ENCODE results near the gene UBFD1. TPM values are rescaled to one million over a fixed set of nuclear protein-coding genes. Genes with fewer than 3 reads are reported as not detected.

The UBFD1 gene
- total and polyA plus RNA-seq, 2 of the 8 experiments (the other 6 are each of a cell fraction or from before 2014, with no cell fraction given), result 66.3 to 106 TPM

- no peak for TF ChIP-seq CHD7 (IDR thresholded peaks at IDR 0.05; ENCODE audit: insufficient replicate concordance, low read length)
- TF ChIP-seq SIX5 (IDR thresholded peaks at IDR 0.05; ENCODE audit: low read depth, low read length), result no peak
- TF ChIP-seq NANOG (IDR thresholded peaks at IDR 0.05; ENCODE audit: insufficient read depth, low read depth, low read length, poor library complexity, severe bottlenecking), result no peak
- TF ChIP-seq CHD1 (IDR thresholded peaks at IDR 0.05; ENCODE audit: low read depth, low read length), result no peak
- TF ChIP-seq BCL11A (IDR thresholded peaks at IDR 0.05; ENCODE audit: low read depth in 2 of 2, low read length in 2 of 2), result no peak
- peak; percentile 46; the same call in 1 of the 2 replicates for TF ChIP-seq ATF3 (IDR thresholded peaks at IDR 0.05; ENCODE audit: insufficient read depth, low read depth, low read length)
- no peak for TF ChIP-seq HDAC6 (IDR thresholded peaks at IDR 0.05; ENCODE audit: low read depth, low read length)
- peak; percentile 60 for TF ChIP-seq ASH2L (IDR thresholded peaks at IDR 0.05; ENCODE audit: low read length)
- no peak for TF ChIP-seq BACH1 (IDR thresholded peaks at IDR 0.05; ENCODE audit: low read length)
These were observed 38.6 kb downstream of the UBFD1 start, which contains the start of gene NDUFAB1 (continued) for GRCh38 chr16:23595951-23596720.

Data from H1 (cell line).